ENCODE data around the gene RCC1. TPM values are rescaled to one million over a fixed set of nuclear protein-coding genes. Genes with fewer than 3 reads are reported as not detected.
A peak's percentile ranks its signal among the peaks of the same experiment; 100 is the strongest.
"Not testable (repeated sequence)": the region's sequence is repeated elsewhere in the genome, so short reads cannot be mapped to it uniquely, and the experiment has no call there.

Gene RCC1
- total RNA-seq, 1 donor from 2014 or later, result 23.8 TPM

DNA sequence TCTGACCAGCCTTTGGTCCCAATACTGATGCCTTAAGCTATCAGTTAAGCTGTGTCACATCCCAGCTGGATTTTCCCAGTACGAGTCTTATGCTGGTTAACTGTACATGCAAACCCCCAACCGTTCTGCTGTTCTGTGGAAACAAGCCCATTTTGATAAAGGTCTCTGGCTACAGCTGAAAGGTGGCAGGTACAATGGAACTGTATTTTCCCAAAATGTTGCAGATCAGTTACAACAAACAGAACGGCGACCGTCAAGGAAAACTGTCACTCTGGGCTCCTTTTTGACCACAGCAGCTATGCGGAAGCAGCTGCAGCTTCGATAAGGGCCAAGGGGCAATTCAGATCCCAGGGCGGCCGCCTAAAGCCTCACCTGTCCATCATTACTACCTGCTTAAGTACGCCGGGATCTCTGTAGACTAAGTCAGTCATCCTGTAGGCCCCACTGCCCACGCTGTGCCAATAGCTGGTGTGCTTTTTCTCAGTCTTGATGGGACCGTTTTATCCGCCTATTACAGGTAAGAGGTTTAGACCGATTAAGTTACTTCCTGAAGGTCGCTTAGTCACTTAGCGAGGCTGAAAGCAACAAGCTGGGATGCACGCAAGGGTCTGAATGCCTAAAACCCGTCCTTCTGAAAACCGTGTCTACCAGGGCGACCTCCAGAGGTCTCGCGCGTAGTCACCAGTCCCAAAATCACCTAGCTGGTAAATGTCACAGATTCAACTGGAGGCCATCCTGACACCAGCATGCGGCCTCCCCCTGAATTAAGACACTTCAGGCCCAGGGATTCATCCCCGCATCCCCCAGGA lies 75.1 kb downstream of the RCC1 start:
- intact Hi-C loops (cut with DNase I), result no loop called here

DNA sequence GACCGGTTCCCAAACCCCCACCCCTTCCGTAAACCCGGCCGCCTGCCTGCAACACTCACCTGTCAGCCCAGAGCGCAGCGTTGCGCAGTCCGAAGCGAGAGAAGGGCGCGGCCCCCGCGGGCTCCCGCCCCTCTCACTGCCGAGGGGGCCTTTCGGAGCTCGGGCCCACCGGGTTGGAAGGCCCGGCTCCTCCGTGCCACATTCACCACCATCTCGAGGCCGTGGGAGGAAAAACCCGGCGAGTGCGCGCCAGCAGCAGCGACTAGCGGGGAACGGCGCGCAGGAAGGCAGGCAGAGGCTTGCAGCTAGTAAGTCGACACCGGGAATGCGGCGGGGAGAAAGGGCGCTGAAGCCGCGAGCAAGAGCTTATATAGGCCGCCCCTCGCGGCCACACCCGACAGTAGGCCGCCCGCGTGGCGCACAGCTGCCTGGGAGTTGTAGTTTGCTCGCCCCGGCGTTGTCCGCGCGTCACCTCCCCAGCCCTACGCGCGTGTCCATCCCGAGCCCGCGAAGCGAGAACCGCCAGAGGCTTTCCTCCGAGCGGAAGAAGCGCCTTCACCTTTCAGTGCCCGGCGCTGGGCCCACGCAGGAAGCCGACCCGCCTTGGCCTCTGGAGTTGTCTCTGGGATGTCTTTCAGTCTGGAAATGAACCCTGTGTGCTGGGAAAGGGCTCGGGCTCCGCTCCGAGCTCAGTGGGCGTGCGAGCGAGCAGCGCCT lies 75.8 kb downstream of the RCC1 start:
- Histone ChIP-seq H3K27me3 (no peaks in the 10 kb centered on the region), H3K4me1 (peaks cover 37% of the 10 kb centered on the region), H3K4me3 (peak overlapping the region; percentile 94 to 99), H3K36me3 (peaks cover 0 to 39% of the 10 kb centered on the region in 2 donors), H3K27ac (peak overlapping the region; percentile 92), H3K9me3 (no peaks in the 10 kb centered on the region)
- TF ChIP-seq POLR2AphosphoS5 (IDR thresholded peaks at IDR 0.05; ENCODE audit: insufficient read depth in 1 of 2, low read depth in 1 of 2) (peak; percentile 88 to 99), POLR2A (IDR thresholded peaks at IDR 0.05) (peak in 1 of 2 donors; percentile 72)
- TF ChIP-seq, protein P1, sequence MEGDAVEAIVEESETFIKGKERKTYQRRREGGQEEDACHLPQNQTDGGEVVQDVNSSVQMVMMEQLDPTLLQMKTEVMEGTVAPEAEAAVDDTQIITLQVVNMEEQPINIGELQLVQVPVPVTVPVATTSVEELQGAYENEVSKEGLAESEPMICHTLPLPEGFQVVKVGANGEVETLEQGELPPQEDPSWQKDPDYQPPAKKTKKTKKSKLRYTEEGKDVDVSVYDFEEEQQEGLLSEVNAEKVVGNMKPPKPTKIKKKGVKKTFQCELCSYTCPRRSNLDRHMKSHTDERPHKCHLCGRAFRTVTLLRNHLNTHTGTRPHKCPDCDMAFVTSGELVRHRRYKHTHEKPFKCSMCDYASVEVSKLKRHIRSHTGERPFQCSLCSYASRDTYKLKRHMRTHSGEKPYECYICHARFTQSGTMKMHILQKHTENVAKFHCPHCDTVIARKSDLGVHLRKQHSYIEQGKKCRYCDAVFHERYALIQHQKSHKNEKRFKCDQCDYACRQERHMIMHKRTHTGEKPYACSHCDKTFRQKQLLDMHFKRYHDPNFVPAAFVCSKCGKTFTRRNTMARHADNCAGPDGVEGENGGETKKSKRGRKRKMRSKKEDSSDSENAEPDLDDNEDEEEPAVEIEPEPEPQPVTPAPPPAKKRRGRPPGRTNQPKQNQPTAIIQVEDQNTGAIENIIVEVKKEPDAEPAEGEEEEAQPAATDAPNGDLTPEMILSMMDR (IDR thresholded peaks at IDR 0.05), result peak in 1 of 3 experiments; percentile 10
- peak in 1 of 2 donors; percentile 98 for DNase-seq (ENCODE audit: extremely low spot score in 2 of 2)
- intact Hi-C loops (cut with DNase I), result no loop called here

More for the DNA sequence above, 75.1 kb downstream of the RCC1 start:
- Histone ChIP-seq H3K9me3 (no peaks in the 10 kb centered on the region), H3K36me3 (peaks cover 0 to 45% of the 10 kb centered on the region in 2 donors), H3K4me3 (peak overlapping the region; percentile 94 to 99), H3K4me1 (peaks cover 37% of the 10 kb centered on the region), H3K27ac (peak overlapping the region; percentile 92), H3K27me3 (no peaks in the 10 kb centered on the region)
- DNase-seq (ENCODE audit: extremely low spot score in 2 of 2), result no peak
- TF ChIP-seq POLR2AphosphoS5 (IDR thresholded peaks at IDR 0.05; ENCODE audit: insufficient read depth in 1 of 2, low read depth in 1 of 2) (no peak), POLR2A (IDR thresholded peaks at IDR 0.05) (no peak)
- TF ChIP-seq, protein P1 (IDR thresholded peaks at IDR 0.05), result no peak

DNA sequence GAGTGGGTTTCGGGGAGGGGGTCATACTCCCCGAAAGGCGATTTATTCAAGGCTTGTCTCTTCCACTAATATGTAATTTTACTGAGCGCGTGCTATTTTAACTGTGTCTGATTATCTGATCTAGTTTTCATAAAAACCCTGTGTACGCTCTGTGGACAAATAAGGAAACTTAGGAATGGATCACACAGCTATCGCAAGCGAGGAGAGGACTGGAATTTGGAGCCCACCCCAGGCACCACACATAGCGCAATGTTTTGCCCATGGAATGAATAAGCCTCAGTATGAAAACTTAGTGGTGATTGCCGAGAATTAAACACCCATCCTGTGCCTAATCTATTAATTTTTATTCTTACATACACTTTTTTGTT lies 76.4 kb downstream of the RCC1 start:
- H3K9me3 ChIP-seq, result no peaks in the 10 kb centered on the region
- intact Hi-C loops (cut with DNase I), result no loop called here
- TF ChIP-seq POLR2A (IDR thresholded peaks at IDR 0.05), result no peak
- no peak for TF ChIP-seq POLR2AphosphoS5 (IDR thresholded peaks at IDR 0.05; ENCODE audit: insufficient read depth in 1 of 2, low read depth in 1 of 2)
- TF ChIP-seq, protein P1 (IDR thresholded peaks at IDR 0.05), result no peak
- H3K27me3 ChIP-seq, result no peaks in the 10 kb centered on the region
- peaks cover 0 to 33% of the 10 kb centered on the region in 2 donors for H3K36me3 ChIP-seq
- peaks cover 37% of the 10 kb centered on the region for H3K4me1 ChIP-seq
- peak overlapping the region; percentile 92 for H3K27ac ChIP-seq
- DNase-seq (ENCODE audit: extremely low spot score in 2 of 2), result no peak
- peak overlapping the region; percentile 94 to 99 for H3K4me3 ChIP-seq

DNA sequence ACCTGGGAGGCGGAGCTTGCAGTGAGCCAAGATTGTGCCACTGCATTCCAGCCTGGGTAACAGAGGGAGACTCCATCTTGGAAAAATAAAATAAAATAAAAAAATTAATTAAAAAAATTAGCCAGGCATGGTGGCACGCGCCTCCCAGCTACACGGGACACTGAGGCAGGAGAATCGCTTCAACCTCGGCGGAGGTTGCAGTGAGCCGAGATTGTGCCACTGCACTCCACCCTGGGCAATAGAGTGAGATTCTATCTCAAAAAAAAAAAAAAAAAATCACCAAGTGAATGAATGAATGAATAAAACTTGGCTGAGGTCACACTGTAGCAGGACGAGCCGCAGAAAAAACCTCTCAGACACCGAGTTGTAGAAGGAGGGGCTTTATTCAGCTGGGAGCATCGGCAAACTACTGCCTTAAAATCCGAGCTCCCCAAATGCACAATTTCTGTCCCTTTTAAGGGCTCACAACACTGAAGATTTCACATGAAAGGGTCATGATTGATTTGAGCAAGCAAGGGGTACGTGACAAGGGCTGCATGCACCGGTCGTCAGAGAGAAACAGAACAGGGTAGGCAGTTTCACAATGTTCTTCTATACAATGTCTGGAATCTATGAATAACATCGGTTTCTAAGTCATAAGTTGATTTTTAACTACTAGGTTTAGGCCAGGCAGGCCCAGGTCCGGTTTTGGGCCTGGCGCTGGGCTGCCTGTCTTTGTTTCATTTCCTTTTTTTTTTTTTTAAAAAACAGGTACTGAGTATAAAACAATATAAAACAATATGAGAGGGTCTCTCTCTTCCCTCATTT lies 80.9 kb downstream of the RCC1 start:
- intact Hi-C loops (cut with DNase I); H3K9me3 ChIP-seq; H3K36me3 ChIP-seq; H3K27ac ChIP-seq; DNase-seq (ENCODE audit: extremely low spot score in 2 of 2); H3K4me3 ChIP-seq; H3K27me3 ChIP-seq: not testable (repeated sequence)
- peaks cover 14% of the 10 kb centered on the region for H3K4me1 ChIP-seq

Small RNAs within 50 kb of the gene (small RNA-seq; reads per million reads assigned to genes)
- gene RNU6ATAC27P (not detected), gene SNORA16A (not detected), gene SNORA44 (not detected), gene SNORA61 (not detected), gene SNORA73A (not detected), gene SNORA73B (28.2 reads per million, percentile 96 among the genes with 10 or more reads in this experiment), gene SNORD99 (34,466 reads per million, percentile 100 among the genes with 10 or more reads in this experiment)

Other genes with a start within 250 kb of the RCC1 start
- 14.7 TPM for gene SESN2, start 246.5 kb upstream of the RCC1 start, total RNA-seq
- 8.8 TPM for gene MED18, start 177.0 kb upstream of the RCC1 start, total RNA-seq
- 28.7 TPM for gene PHACTR4, start 136.3 kb upstream of the RCC1 start, total RNA-seq
- gene TRNAU1AP, start 47.0 kb downstream of the RCC1 start, total RNA-seq, result 14.0 TPM
- gene RAB42, start 86.2 kb downstream of the RCC1 start, total RNA-seq, result 2.5 TPM
- 14.2 TPM for gene TAF12, start 137.0 kb downstream of the RCC1 start, total RNA-seq
- not detected for gene RNU11, start 142.6 kb downstream of the RCC1 start, total RNA-seq
- gene GMEB1, start 162.7 kb downstream of the RCC1 start, total RNA-seq, result 11.0 TPM
- gene YTHDF2, start 230.9 kb downstream of the RCC1 start, total RNA-seq, result 61.9 TPM

Data from vagina (tissue), 2 donors.